ENCODE data around the gene TRIM32. TPM values are rescaled to one million over a fixed set of nuclear protein-coding genes. Genes with fewer than 3 reads are reported as not detected.

The TRIM32 gene, protein sequence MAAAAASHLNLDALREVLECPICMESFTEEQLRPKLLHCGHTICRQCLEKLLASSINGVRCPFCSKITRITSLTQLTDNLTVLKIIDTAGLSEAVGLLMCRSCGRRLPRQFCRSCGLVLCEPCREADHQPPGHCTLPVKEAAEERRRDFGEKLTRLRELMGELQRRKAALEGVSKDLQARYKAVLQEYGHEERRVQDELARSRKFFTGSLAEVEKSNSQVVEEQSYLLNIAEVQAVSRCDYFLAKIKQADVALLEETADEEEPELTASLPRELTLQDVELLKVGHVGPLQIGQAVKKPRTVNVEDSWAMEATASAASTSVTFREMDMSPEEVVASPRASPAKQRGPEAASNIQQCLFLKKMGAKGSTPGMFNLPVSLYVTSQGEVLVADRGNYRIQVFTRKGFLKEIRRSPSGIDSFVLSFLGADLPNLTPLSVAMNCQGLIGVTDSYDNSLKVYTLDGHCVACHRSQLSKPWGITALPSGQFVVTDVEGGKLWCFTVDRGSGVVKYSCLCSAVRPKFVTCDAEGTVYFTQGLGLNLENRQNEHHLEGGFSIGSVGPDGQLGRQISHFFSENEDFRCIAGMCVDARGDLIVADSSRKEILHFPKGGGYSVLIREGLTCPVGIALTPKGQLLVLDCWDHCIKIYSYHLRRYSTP
- total RNA-seq: 24.1 and 34.1 TPM in 2 replicates

GRCh38 chr9:116687074-116687753, at the start of gene TRIM32:
TSS of gene TRIM32 (plus strand) at chr9:116687305. CDS start at chr9:116697743, 10,438 bp downstream.

All from placental pericyte (primary cell).